ENCODE results near the gene NANOS3.

GRCh38 chr19:13844130-13844631, 32.8 kb upstream of the NANOS3 start:
- TF ChIP-seq, protein P1, sequence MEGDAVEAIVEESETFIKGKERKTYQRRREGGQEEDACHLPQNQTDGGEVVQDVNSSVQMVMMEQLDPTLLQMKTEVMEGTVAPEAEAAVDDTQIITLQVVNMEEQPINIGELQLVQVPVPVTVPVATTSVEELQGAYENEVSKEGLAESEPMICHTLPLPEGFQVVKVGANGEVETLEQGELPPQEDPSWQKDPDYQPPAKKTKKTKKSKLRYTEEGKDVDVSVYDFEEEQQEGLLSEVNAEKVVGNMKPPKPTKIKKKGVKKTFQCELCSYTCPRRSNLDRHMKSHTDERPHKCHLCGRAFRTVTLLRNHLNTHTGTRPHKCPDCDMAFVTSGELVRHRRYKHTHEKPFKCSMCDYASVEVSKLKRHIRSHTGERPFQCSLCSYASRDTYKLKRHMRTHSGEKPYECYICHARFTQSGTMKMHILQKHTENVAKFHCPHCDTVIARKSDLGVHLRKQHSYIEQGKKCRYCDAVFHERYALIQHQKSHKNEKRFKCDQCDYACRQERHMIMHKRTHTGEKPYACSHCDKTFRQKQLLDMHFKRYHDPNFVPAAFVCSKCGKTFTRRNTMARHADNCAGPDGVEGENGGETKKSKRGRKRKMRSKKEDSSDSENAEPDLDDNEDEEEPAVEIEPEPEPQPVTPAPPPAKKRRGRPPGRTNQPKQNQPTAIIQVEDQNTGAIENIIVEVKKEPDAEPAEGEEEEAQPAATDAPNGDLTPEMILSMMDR (conservative IDR thresholded peaks at IDR 0.05 in 1 of 2, IDR thresholded peaks at IDR 0.05 in 1 of 2; ENCODE audit: extremely low read depth in 1 of 2, insufficient read depth in 1 of 2, low read depth in 1 of 2, low read length in 2 of 2): peak in 1 of 2 donors; percentile 42
- no peak for TF ChIP-seq EZH2 (IDR thresholded peaks at IDR 0.05; ENCODE audit: borderline replicate concordance, low read length)
